Stimulated activated CD4-positive, alpha-beta T cell treated with anti-CD3 and anti-CD28 coated beads, Interleukin-15, amount 100 ng/mL, for 48 hours (primary cell): Measurements from ENCODE around the gene MTHFS.

Experiments used
- DNase-seq, 2 donors: peaks; one replicate each; pipeline ENCODE4 v3.0.0-alpha.2; 2020; ENCODE audit warnings: low read depth in 2 of 2

Gene MTHFS

DNA sequence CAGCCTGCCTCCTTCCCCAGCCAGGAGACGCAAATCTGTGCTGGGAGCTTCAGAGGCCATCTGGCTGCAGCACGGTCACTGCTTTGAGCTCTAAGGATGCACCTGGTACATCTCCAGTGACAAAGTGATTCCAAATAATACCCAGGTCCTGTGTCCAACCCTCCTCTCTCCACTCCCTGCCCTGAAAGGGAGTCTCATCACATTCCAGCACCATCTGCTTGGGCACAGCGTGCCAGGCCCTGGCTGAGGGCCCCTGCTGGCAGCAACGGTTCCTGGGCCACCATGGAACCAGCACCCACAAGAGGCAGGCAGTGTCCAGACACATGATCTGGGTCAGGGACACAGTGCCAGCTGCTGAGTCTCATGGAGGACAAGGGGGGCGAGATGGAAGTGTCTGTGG is 81.3 kb downstream of the MTHFS start:
- no peak for DNase-seq

DNA sequence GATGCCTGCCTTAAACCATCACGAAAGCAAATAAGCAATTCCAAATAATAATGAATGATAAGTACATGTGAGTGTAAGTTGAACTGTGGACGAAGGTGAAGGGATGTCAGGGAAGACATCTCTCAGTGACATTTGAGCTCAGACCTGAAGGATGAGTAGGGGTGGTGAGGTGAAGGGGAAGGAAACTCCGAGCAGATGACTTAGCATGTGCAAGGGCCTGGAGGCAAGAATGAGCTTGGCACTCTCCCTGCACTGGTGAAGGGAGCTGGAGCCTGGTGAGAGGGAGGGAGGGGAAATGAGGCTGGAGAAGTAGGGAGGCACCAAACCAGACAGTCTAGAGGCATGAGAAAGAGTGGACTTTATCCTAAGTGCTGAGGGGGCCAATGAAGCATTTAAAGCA is 84.3 kb downstream of the MTHFS start:
- DNase-seq: no peak

DNA sequence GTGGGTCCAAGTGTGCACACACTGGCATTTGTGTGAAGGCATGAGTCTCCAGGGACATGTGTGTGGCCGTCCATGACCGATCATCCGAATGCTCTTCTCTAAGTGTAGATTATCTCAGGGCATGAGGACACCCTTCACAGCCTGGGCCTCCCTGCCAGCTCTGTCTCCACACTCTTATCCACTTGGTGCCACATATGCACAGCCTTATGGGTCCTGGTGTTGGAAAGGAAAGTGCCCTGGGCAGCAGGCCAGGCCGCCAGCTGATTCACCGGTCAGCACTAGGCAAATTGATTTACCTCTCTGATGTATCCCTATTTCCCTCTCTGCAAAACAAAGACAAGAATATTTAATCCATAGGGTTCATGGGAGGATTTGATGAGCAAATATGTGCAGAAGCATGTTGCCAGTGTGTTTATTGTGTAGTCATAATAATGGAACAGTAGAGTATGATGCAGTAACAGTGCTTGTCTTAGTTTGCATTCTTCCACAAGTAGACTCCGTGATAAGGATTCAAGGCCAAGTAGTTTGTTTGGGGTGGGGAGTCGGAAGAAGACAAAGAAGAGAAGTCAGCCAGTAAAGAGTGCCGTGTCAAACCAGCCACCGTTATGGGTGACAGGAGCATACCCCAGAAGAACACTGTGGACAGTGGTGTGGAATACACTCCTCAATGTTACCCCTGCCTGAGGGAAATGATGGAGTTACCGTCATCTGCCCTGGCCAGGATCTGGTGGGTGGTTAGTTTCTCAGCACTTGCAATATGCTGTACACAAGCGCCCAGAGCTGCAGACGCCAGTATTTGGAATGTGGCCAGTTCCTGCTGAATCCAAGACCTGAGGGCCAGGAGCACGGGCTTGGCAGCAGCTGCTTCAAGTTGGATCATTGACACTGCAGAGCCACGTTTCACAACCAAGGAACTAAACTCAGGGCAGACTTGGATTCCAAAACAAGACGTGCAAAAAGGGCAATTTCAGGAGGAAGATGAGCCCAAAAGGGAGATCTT is 85.1 kb downstream of the MTHFS start:
- no peak for DNase-seq

DNA sequence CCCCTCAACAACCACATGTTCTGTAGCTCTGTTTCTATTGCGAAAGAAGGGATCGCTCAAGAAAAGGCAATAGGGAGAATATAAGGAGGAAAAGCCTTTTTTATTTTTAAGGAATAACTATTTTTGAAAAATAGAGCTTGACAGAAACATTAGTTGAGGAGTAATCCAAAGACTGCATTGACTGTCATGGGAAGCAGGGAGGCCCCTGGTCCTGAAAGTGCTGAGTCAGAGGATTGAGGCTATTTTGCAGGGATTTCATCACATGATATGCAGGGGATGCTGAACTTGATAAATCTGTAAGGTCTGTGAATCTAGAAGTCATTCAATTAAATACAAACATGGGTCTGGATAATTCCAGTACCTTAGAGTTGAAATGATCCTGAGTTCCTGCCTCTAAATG is 92.0 kb downstream of the MTHFS start:
- DNase-seq: no peak

DNA sequence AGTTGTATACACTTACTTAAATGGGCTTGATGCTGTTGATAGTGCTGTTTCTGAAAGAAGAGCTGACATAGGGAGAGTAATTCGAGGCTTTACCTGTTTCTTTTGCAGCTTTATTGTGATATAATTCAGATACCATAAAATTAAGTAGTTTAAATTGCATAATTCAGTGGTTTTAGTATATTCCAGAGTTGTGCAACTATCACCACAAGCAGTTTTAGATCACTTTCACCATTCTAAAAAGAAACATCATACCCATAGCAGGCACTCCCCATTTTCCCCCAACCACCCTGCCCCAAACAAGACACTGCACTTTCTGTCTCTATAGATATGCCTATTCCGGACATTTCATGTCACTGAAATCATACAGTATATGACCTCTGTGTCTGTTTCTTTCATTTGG is 98.5 kb downstream of the MTHFS start:
- no peak for DNase-seq
